H1 (cell line): ENCODE measurements around the gene GAMT. TPM values are rescaled to one million over a fixed set of nuclear protein-coding genes. Genes with fewer than 3 reads are reported as not detected.

Experiments
- CTCF ChIA-PET: fragments of 300-600 bp; sonication (Branson Sonifier 250); formaldehyde crosslinking; loops from one replicate; lab custom pipeline; 2021; ENCODE audit not compliant: partially characterized antibody; lab: Charles Lee
- POLR2A ChIA-PET: fragments of 300-600 bp; sonication (Branson Sonifier 250); formaldehyde crosslinking; loops from one replicate; lab custom pipeline; 2021; ENCODE audit warnings: inconsistent platforms; ENCODE audit not compliant: partially characterized antibody; lab: Charles Lee
- DNase-seq, 2 experiments: peaks; one replicate each; pipeline versions ENCODE4 v3.0.0 to v3.0.0-alpha.2; 2010 to 2022; ENCODE audit warnings: low spot score in 2 of 2, low read depth in 1 of 2, mixed read lengths in 1 of 2
- FAIRE-seq: peaks from 2 replicates; lab custom pipeline; 2011; peaks lifted over from hg19 to GRCh38; lab: Jason Lieb, UNC
- H2AFZ ChIP-seq: 2 replicates; pipeline ENCODE4 v1.8.1; 2012; ENCODE audit warnings: low read length, inconsistent platforms
- H2AK5ac ChIP-seq: 2 replicates; pipeline ENCODE4 v1.6.1; 2013; ENCODE audit warnings: low read depth, low read length
- H2BK120ac ChIP-seq: replicated peaks from 2 replicates; pipeline ENCODE3; 2013; ENCODE audit warnings: low read depth, low read length, inconsistent platforms
- H2BK12ac ChIP-seq: 2 replicates; pipeline ENCODE4 v1.6.1; 2013; ENCODE audit warnings: low read depth, low read length
- H2BK15ac ChIP-seq: 2 replicates; pipeline ENCODE4 v1.6.1; 2013; ENCODE audit warnings: low read length
- H2BK20ac ChIP-seq: 2 replicates; pipeline ENCODE4 v1.6.1; 2013; ENCODE audit warnings: low read length
- H2BK5ac ChIP-seq: 2 replicates; pipeline ENCODE4 v1.6.1; 2013; ENCODE audit warnings: low read depth, low read length
- H3K14ac ChIP-seq: 2 replicates; pipeline ENCODE4 v1.6.1; 2013; ENCODE audit warnings: inconsistent platforms; ENCODE audit not compliant: insufficient read length
- H3K18ac ChIP-seq: 2 replicates; pipeline ENCODE4 v1.6.1; 2013; ENCODE audit warnings: low read length; ENCODE audit errors: extremely low read depth
- H3K23ac ChIP-seq: 2 replicates; pipeline ENCODE4 v1.6.1; 2013; ENCODE audit warnings: inconsistent platforms; ENCODE audit not compliant: insufficient read length
- H3K23me2 ChIP-seq: 2 replicates; pipeline ENCODE4 v1.6.1; 2013; ENCODE audit warnings: low read depth, low read length
- H3K27ac ChIP-seq: 2 replicates; pipeline ENCODE4 v1.6.1; 2011; ENCODE audit warnings: low read depth, low read length, inconsistent platforms
- H3K27me3 ChIP-seq, 4 experiments: replicated peaks in 1 of 4; 1 replicate in 1 of 4; 2 replicates in 3 of 4; pipeline versions ENCODE4 v1.6.1 to v1.8.1; 2011 to 2013; ENCODE audit warnings: low read length in 3 of 4, mild to moderate bottlenecking in 3 of 4, inconsistent platforms in 2 of 4, mixed read lengths in 2 of 4, moderate library complexity in 1 of 4; ENCODE audit not compliant: control insufficient read depth in 3 of 4, insufficient read depth in 3 of 4; ENCODE audit errors: extremely low read depth in 1 of 4
- H3K36me3 ChIP-seq, 4 experiments: 2 replicates each; pipeline versions ENCODE4 v1.6.1 to v1.8.1; 2011 to 2013; ENCODE audit warnings: mild to moderate bottlenecking in 4 of 4, low read length in 3 of 4, moderate library complexity in 2 of 4, control low read depth in 1 of 4, inconsistent platforms in 1 of 4; ENCODE audit not compliant: insufficient read depth in 4 of 4, control insufficient read depth in 2 of 4
- H3K4ac ChIP-seq: replicated peaks from 2 replicates; pipeline ENCODE3; 2013; ENCODE audit warnings: low read length, low read depth, mixed read lengths, inconsistent platforms; ENCODE audit not compliant: insufficient read length
- H3K4me1 ChIP-seq, 4 experiments: replicated peaks in 1 of 4; 1 replicate in 1 of 4; 2 replicates in 3 of 4; pipeline versions ENCODE4 v1.6.1 to v1.8.1; 2011 to 2013; ENCODE audit warnings: low read length in 3 of 4, inconsistent platforms in 2 of 4, mixed read lengths in 1 of 4; ENCODE audit not compliant: insufficient read depth in 4 of 4, control insufficient read depth in 3 of 4
- H3K4me2 ChIP-seq, 2 experiments: 2 replicates each; pipeline versions ENCODE4 v1.6.1 to v1.8.1; 2011 to 2013; ENCODE audit warnings: low read depth in 2 of 2, low read length in 2 of 2, control low read depth in 1 of 2, inconsistent platforms in 1 of 2, mild to moderate bottlenecking in 1 of 2; ENCODE audit not compliant: insufficient read depth in 1 of 2
- H3K4me3 ChIP-seq, 4 experiments: fragments of 200-600, 300-600 bp in 1 of 4; sonication (generic), shearing (Covaris generic), sonication (Bioruptor Twin) in 1 of 4; 2 replicates each; pipeline versions ENCODE4 v1.5.1 to v1.8.1; 2011 to 2016; ENCODE audit warnings: low read length in 4 of 4, low read depth in 3 of 4, control low read depth in 2 of 4, inconsistent platforms in 2 of 4, mild to moderate bottlenecking in 2 of 4, mixed read lengths in 1 of 4, moderate library complexity in 1 of 4; ENCODE audit not compliant: insufficient read depth in 2 of 4; ENCODE audit errors: extremely low read depth in 1 of 4
- H3K56ac ChIP-seq: replicated peaks from 2 replicates; pipeline ENCODE3; 2013; ENCODE audit warnings: low read depth, mild to moderate bottlenecking, mixed read lengths, low read length, inconsistent platforms; ENCODE audit not compliant: insufficient read length
- H3K79me1 ChIP-seq: 2 replicates; pipeline ENCODE4 v1.6.1; 2013; ENCODE audit warnings: low read depth, low read length, control low read depth
- H3K79me2 ChIP-seq, 2 experiments: 2 replicates each; pipeline versions ENCODE4 v1.6.1 to v1.8.1; 2012 to 2013; ENCODE audit warnings: low read length in 2 of 2, mild to moderate bottlenecking in 2 of 2, inconsistent platforms in 1 of 2; ENCODE audit not compliant: insufficient read depth in 2 of 2, control insufficient read depth in 1 of 2
- H3K9ac ChIP-seq, 4 experiments: replicated peaks in 1 of 4; 1 replicate in 1 of 4; 2 replicates in 3 of 4; pipeline versions ENCODE4 v1.6.1 to v1.8.1; 2011 to 2013; ENCODE audit warnings: low read depth in 3 of 4, low read length in 3 of 4, control low read depth in 2 of 4, mild to moderate bottlenecking in 2 of 4, moderate library complexity in 2 of 4, inconsistent platforms in 1 of 4; ENCODE audit errors: extremely low read depth in 1 of 4
- H3K9me3 ChIP-seq, 2 experiments: 2 replicates each; pipeline versions ENCODE4 v1.6.1 to v1.8.1; 2012 to 2013; ENCODE audit warnings: mild to moderate bottlenecking in 2 of 2, moderate library complexity in 2 of 2, control low read depth in 1 of 2, inconsistent platforms in 1 of 2, low read depth in 1 of 2, low read length in 1 of 2, mixed read lengths in 1 of 2; ENCODE audit not compliant: insufficient read depth in 2 of 2
- H4K20me1 ChIP-seq, 2 experiments: replicated peaks in 1 of 2; 2 replicates each; pipeline versions ENCODE3 to v1.8.1; 2011 to 2013; ENCODE audit warnings: inconsistent platforms in 2 of 2, low read length in 2 of 2, mild to moderate bottlenecking in 1 of 2; ENCODE audit not compliant: insufficient read depth in 2 of 2, control insufficient read depth in 1 of 2
- H4K5ac ChIP-seq: 2 replicates; pipeline ENCODE4 v1.6.1; 2013; ENCODE audit warnings: low read length, low read depth, mixed read lengths, inconsistent platforms; ENCODE audit not compliant: insufficient read length
- H4K8ac ChIP-seq: 2 replicates; pipeline ENCODE4 v1.8.0; 2013; ENCODE audit warnings: mild to moderate bottlenecking, moderate library complexity, low read length, inconsistent platforms; ENCODE audit not compliant: insufficient read depth; ENCODE audit errors: extremely low read depth
- H4K91ac ChIP-seq: replicated peaks from 2 replicates; pipeline ENCODE3; 2013; ENCODE audit warnings: low read length, mixed read lengths, inconsistent platforms; ENCODE audit not compliant: insufficient read length
- GTF2F1 ChIP-seq: IDR thresholded peaks from 2 replicates; pipeline ENCODE4 v1.6.1; 2012; ENCODE audit warnings: low read depth, low read length, improper control_type of control experiment, borderline replicate concordance
- JUND ChIP-seq: IDR thresholded peaks from 2 replicates; pipeline ENCODE4 v1.6.1; 2011; ENCODE audit warnings: mild to moderate bottlenecking, improper control_type of control experiment, low read length
- KDM4A ChIP-seq: IDR thresholded peaks from one replicate; pipeline ENCODE4 v1.7.1; 2012; ENCODE audit warnings: low read depth, mild to moderate bottlenecking, moderate library complexity, low read length, inconsistent platforms; ENCODE audit not compliant: severe bottlenecking
- NANOG ChIP-seq: IDR thresholded peaks from 2 replicates; pipeline ENCODE4 v1.6.1; 2011; ENCODE audit warnings: low read length, low read depth, mild to moderate bottlenecking, inconsistent platforms; ENCODE audit not compliant: insufficient read depth, poor library complexity, severe bottlenecking
- POLR2A ChIP-seq, 2 experiments: IDR thresholded peaks; 1 replicate in 1 of 2; 2 replicates in 1 of 2; pipeline ENCODE4 v1.6.1; 2011; ENCODE audit warnings: low read depth in 2 of 2, low read length in 2 of 2, mild to moderate bottlenecking in 2 of 2; ENCODE audit errors: control extremely low read depth in 1 of 2
- SAP30 ChIP-seq: fragments of 300-600 bp; sonication (generic); IDR thresholded peaks from 2 replicates; pipeline ENCODE4 v1.7.1; 2012; ENCODE audit warnings: low read length, moderate library complexity, mild to moderate bottlenecking, inconsistent platforms; ENCODE audit not compliant: insufficient read depth, insufficient replicate concordance
- SP1 ChIP-seq: IDR thresholded peaks from 2 replicates; pipeline ENCODE4 v1.6.1; 2011; ENCODE audit warnings: low read depth, low read length
- YY1 ChIP-seq: IDR thresholded peaks from 2 replicates; pipeline ENCODE4 v1.6.1; 2011; ENCODE audit warnings: low read depth, mild to moderate bottlenecking, low read length
- WGBS, 2 experiments: shearing (Covaris generic) in 1 of 2; methylation state at CpG; one replicate each; pipeline versions ENCODE4 v1.1.6 to v1.1.7; 2013 to 2015; ENCODE audit warnings: low lambda C conversion rate in 2 of 2, mixed read lengths in 2 of 2, inconsistent platforms in 1 of 2, low coverage in 1 of 2, missing lambda C conversion rate in 1 of 2; ENCODE audit not compliant: insufficient replicate concordance in 2 of 2, insufficient coverage in 1 of 2, insufficient read length in 1 of 2; ENCODE audit errors: extremely low coverage in 1 of 2, missing lambda C conversion rate in 1 of 2; 5-methylcytosine and 5-hydroxymethylcytosine counted together
- polyA plus RNA-seq, 7 experiments: library from polyadenylated mRNA; depleted of rRNA in 3 of 7; stranded (reverse) in 5 of 7; unstranded in 2 of 7; fragments of >200 nt in 5 of 7; fragments of 200-250 nt in 2 of 7; gene quantifications; 1 replicate in 5 of 7; 2 replicates in 1 of 7; 4 replicates in 1 of 7; pipeline versions ENCODE4 v1.2.1 to v1.2.3, GENCODE V29; 2011 to 2013; ENCODE audit warnings: missing spikeins in 2 of 7, mixed read lengths in 2 of 7
- total RNA-seq: library from RNA; stranded (reverse); fragmentation: NEBNext Ultra II Directional; extraction: Animal tissue kit (Norgen Biotek cat#: 25700); gene quantifications from 2 replicates; pipeline ENCODE4 v1.2.1, GENCODE V29; 2021
- TF ChIP-seq, protein P1 (sequence below): IDR thresholded peaks from 2 replicates; pipeline ENCODE4 v1.6.1; 2012; ENCODE audit warnings: low read length, inconsistent platforms

Gene GAMT
- total and polyA plus RNA-seq, 2 of the 8 experiments (the other 6 are each of a cell fraction or from before 2014, with no cell fraction given): 17.2 to 35.6 TPM

DNA sequence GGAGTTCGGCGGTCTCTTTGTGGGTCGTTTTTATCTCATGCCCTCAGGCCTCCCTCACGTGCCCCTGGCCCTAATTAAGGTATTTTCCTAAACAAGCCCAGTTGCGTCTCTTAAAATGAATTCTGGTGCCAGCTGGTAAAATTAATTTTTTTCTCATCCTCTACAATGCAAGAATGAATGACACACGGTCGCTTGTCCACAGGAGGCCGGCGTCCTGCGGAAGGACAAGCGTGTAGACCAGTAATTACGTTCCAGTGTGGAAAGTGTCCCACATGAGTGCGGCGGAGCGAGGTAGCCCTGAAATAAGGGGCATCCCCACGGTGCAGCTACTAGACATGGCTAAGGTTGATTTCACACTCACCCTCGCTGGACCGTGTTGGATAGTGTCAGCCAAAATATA lies 52.1 kb downstream of the GAMT start:
- FAIRE-seq: no peak
- CTCF ChIA-PET: interaction anchor here (0.6 to 1.3 kb wide), 6 partner anchors 21 to 331 kb away, joined by 3 to 5 read pairs (median 3); no protein-coding TSS in a partner anchor

More for the DNA sequence above, 52.1 kb downstream of the GAMT start:
- TF ChIP-seq SAP30 (no peak), SP1 (no peak), GTF2F1 (no peak), YY1 (no peak), JUND (no peak), KDM4A (no peak), NANOG (no peak), POLR2A (IDR thresholded peaks at IDR 0.05; ENCODE audit: control extremely low read depth in 1 of 2, low read depth in 2 of 2, low read length in 2 of 2) (no peak)
- TF ChIP-seq, protein P1, sequence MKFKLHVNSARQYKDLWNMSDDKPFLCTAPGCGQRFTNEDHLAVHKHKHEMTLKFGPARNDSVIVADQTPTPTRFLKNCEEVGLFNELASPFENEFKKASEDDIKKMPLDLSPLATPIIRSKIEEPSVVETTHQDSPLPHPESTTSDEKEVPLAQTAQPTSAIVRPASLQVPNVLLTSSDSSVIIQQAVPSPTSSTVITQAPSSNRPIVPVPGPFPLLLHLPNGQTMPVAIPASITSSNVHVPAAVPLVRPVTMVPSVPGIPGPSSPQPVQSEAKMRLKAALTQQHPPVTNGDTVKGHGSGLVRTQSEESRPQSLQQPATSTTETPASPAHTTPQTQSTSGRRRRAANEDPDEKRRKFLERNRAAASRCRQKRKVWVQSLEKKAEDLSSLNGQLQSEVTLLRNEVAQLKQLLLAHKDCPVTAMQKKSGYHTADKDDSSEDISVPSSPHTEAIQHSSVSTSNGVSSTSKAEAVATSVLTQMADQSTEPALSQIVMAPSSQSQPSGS: no peak
- TF ChIP-seq, all 59 proteins: peak for 0
- H3K4me1 ChIP-seq: peaks cover 0 to 2% (median 0%) of the 10 kb centered on the region in 4 experiments; a peak in 1 of 7 replicates
- no peak overlapping the region for H3K14ac ChIP-seq
- no peaks in the 10 kb centered on the region for H3K36me3 ChIP-seq
- WGBS, 2 experiments: 85% methylated on average over 18 of the region's 18 CpGs; no CpG with 5 or more reads in 1 of the 2 experiments
- no peaks in the 10 kb centered on the region; a peak in 1 of 7 replicates for H3K27me3 ChIP-seq
- no peaks in the 10 kb centered on the region for H3K9me3 ChIP-seq
- no peak overlapping the region for H2AFZ ChIP-seq
- H3K23ac ChIP-seq: no peak overlapping the region
- no peak overlapping the region for H3K27ac ChIP-seq
- H3K79me1 ChIP-seq: no peaks in the 10 kb centered on the region
- H3K4ac ChIP-seq: no peak overlapping the region
- H3K4me3 ChIP-seq: no peak overlapping the region
- H4K8ac ChIP-seq: no peak overlapping the region
- no peak overlapping the region for H4K5ac ChIP-seq
- no peaks in the 10 kb centered on the region for H4K20me1 ChIP-seq
- no peaks in the 10 kb centered on the region for H3K79me2 ChIP-seq
- no peak overlapping the region for H2BK20ac ChIP-seq
- H3K56ac ChIP-seq: no peak overlapping the region
- no peak overlapping the region for H2BK120ac ChIP-seq
- H2BK12ac ChIP-seq: no peak overlapping the region
- H3K9ac ChIP-seq: no peak overlapping the region
- H2AK5ac ChIP-seq: no peak overlapping the region
- H2BK5ac ChIP-seq: no peak overlapping the region
- no peaks in the 10 kb centered on the region for H3K23me2 ChIP-seq
- POLR2A ChIA-PET: interaction anchor here (1.1 to 1.4 kb wide), 2 partner anchors 25 to 80 kb away, joined by 3 to 5 read pairs; partner anchors contain the start of gene CIRBP
- H3K18ac ChIP-seq: no peak overlapping the region
- no peak for DNase-seq
- no peak overlapping the region for H3K4me2 ChIP-seq
- no peak overlapping the region for H2BK15ac ChIP-seq
- H4K91ac ChIP-seq: no peak overlapping the region
